ENCODE measurements around the gene CDC25B.

The CDC25B gene

GRCh38 chr20:3795511-3796468 lies at the start of gene CDC25B:
TSS of gene CDC25B (plus strand) at chr20:3796310. CDS start at chr20:3796532, 222 bp downstream.
- peak; percentile 92 for DNase-seq

- DNase-seq = no peak
Measured at GRCh38 chr20:3747471-3747870, 48.6 kb upstream of the CDC25B start.

- no peak for DNase-seq
Measured at GRCh38 chr20:3748073-3748472, 48.0 kb upstream of the CDC25B start.

- DNase-seq = no peak
Measured at GRCh38 chr20:3749087-3749688, 46.9 kb upstream of the CDC25B start.

GRCh38 chr20:3749689-3750531 lies 46.2 kb upstream of the CDC25B start:
- DNase-seq = no peak

- no peak for DNase-seq
Measured at GRCh38 chr20:3751305-3751674, 44.8 kb upstream of the CDC25B start.

GRCh38 chr20:3751675-3752385 lies 44.3 kb upstream of the CDC25B start:
- DNase-seq = no peak

- no peak for DNase-seq
Measured at GRCh38 chr20:3752386-3752759, 43.7 kb upstream of the CDC25B start.

- DNase-seq = peak; percentile 24
Measured at GRCh38 chr20:3753098-3753497, 43.0 kb upstream of the CDC25B start.

GRCh38 chr20:3753501-3754275 lies 42.4 kb upstream of the CDC25B start:
- DNase-seq = no peak

- no peak for DNase-seq
Measured at GRCh38 chr20:3754276-3754630, 41.9 kb upstream of the CDC25B start.

- DNase-seq = no peak
Measured at GRCh38 chr20:3755269-3755668, 40.8 kb upstream of the CDC25B start.

GRCh38 chr20:3755814-3756480 lies 40.2 kb upstream of the CDC25B start:
- DNase-seq = no peak

GRCh38 chr20:3757268-3757667 lies 38.8 kb upstream of the CDC25B start:
- DNase-seq = no peak

GRCh38 chr20:3758566-3758965 lies 37.5 kb upstream of the CDC25B start:
- DNase-seq = no peak

- no peak for DNase-seq
Measured at GRCh38 chr20:3759316-3759823, 36.7 kb upstream of the CDC25B start.

- DNase-seq = no peak
Measured at GRCh38 chr20:3759884-3760283, 36.2 kb upstream of the CDC25B start.

GRCh38 chr20:3760655-3761348 lies 35.3 kb upstream of the CDC25B start:
- no peak for DNase-seq

- no peak for DNase-seq
Measured at GRCh38 chr20:3763671-3764601, 32.2 kb upstream of the CDC25B start.

Data from NCI-H187 treated with DMSO at 0.1 percent for 48 hours (cell line).